Hippocampal formation (tissue), 2 donors: ENCODE data around the gene C11orf86.
"Not testable (repeated sequence)": the region's sequence is repeated elsewhere in the genome, so short reads cannot be mapped to it uniquely, and the experiment has no call there.

Source experiments
- DNase-seq, 2 donors: peaks; one replicate each; lab custom pipeline; 2025; lab: John Stamatoyannopoulos, UW

The C11orf86 gene

DNA sequence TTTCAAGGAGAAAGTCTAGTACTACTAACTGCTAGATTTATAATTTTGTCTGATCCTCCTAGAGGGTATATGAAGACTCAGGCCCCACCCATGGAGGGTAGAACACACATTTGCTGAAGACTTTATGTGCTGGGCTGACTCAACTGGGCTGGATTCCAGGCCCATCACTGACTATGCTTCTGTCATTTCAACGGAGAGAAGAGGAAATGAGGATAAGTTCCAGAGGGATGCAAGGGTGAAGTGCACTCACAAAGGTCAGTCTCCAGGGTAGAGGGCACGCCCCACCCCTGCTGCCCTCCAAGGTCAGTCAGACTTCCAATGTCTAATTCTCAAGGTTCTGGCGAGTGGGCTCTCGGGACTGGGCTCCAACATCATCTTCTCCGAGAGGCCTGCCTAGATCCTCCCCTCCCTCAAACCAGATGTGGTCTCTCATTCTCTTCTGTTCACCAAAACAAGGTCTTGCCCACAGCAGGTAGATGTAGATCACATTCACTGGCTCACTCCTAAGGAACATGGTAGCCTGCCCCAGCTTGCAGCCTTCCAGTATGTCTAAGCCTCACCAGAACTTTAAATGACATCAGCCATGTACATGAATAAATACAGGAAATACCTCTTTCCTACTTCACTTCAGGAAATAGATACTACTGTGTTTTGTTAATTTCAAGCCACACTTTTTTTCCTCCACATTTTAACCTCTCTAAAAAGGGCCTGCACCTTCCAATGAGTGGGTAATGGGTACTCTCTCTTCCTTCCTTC lies 7.3 kb upstream of the C11orf86 start:
- DNase-seq: no peak

DNA sequence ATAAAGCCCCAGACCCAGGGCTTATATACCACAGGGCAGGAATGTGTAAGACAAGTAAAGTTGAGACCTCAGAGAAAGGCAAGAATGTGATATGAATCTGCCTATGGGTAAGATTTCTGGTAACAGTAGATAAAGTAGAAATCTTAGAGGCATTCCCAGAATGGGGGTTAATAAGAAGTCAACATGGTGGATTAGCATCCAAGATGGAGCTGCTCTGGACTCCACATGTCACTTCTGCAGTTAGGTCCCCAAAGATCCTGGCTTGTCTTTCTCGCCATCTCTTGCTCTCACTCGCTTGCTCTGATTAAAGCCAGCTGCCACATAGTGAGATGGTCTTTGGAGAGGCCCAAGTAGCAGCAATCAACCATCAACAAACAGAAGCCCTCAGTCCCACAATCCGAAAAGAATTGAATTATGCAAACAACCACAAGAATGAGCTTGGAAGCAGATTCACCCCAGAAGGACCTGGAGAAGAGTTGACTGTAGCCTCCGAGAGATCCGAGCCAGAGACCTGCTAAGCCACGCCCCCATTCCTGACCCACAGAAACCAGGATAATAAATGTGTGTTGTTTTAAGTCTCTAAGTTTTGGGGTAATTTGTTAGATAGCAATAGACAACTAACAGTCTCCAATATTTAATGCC lies 5.4 kb upstream of the C11orf86 start:
- DNase-seq: no peak

DNA sequence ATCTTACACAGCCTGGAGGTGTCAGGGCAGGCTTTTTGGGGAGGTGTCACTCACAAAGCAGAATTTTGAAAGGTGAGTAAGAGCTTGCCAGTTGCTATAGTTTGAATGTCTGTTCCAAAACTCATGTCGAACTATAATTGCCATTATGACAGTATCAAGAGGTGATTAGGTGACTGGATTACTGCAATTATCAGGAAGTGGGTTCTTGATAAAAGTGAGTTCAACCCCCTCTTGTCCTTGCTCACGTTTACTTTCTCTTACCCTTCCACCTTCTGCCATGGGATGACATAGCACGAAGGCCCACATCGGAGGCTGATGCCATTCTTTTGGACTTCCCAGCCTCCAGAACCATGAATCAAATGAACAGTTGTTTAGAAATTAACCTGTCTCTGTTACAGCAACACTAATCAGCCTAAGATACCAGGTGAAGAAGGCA lies 4.7 kb upstream of the C11orf86 start:
- no peak for DNase-seq

DNA sequence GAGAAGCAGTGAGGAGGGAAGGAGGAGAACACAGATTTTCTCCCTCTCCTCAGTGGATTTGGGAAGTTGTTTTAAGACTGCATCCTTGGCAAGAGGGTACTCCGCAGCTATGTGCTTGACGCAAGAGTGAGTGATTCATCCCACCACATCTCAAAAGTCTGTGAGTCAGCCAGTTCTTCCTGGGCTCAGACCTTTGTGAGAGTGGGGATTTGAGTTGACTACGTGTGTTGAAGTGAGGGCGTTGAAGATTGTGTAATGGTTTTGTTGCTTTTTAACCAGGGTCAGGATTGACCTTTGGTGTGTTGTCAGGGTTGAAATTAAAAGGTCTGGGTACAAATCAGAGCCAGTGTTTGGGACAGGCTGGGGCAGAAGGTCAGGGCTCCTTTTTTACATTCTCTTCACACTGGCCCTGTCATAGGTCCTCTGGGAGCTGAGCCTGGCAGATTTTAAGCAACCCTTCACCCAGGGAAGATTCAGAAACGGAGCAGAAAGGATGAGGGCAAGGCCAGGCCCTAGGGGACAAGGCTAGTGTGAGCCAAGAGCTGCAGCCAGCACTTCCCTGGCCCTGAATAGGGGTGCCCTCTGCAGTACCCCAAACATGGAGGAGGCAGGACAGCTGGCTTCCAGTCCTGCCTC lies 4.2 kb upstream of the C11orf86 start:
- peak in 1 of 2 donors; percentile 10 for DNase-seq

DNA sequence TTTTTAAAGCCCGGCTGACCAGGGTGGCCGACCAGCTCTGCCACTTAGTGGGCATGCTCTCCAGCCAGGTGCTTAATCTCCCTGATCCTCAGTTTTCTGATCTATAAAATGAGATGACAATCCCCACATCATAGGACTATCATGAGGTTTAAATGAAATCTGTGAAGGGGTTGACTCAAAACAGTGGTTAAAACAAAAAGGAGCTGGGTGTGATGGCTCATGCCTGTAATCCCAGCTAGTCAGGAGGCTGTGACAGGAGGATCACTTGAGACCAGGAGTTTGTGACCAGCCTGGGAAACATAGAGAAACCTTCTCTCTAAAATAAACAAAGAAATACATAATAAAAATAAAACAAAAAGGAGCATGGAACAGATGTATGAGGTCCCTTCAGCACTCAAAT lies 3.6 kb upstream of the C11orf86 start:
- DNase-seq: no peak

DNA sequence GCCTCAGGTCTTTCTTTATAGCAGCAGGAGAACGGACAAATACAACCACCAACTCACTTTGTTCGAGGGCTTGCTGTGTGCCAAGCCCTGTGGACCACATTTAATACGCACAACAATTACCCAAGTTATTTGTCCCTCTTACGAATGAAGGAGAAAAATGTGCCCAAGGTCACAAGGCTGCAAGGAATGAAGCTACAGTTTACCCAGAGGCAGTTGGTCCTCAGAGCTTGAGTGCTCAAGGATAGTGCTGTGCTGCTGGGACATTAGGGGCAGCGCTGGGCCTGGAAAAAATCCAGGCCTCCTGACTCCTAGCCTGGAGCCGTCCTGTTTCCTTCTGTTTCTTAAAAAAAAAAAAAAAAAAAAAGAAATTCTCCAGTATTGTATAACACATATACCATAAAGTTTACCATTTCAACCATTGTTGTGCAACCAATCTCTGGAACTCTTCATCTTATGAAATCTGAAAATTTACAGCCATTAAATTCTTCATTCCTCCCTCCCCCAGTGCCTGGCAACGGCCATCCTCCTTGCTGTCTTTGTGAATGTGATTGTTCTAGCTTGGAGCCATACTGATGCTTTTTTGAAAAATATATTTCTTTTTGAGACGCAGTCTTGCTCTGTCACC lies 1.0 kb upstream of the C11orf86 start:
- DNase-seq: no peak

DNA sequence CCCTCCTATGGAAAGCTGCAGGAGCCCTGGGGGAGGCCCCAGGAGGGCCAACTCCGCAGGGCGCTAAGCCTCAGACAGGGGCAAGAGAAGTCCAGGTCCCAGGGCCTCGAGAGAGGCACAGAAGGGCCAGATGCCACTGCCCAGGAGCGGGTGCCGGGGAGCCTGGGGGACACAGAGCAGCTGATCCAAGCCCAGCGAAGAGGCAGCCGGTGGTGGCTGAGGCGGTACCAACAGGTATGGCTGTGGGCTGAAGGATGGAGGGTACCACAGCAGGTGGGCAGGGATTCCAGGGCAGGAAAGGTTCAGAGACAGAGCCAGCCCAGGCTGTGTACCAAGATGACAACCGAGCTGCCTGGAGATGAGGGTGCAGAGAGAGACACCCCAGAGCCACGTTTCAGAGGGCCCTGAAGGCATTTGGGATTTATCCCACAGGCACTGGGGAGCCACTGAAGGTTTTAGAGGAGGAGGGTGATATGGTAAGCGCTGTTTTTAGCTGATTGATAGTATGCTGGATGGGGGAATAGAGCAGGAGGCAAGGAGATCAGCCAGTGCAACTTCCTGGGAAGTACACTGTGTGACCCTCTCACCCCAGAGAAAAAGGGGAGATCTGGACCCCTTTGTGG lies 412 bp downstream of the C11orf86 start:
- no peak for DNase-seq

DNA sequence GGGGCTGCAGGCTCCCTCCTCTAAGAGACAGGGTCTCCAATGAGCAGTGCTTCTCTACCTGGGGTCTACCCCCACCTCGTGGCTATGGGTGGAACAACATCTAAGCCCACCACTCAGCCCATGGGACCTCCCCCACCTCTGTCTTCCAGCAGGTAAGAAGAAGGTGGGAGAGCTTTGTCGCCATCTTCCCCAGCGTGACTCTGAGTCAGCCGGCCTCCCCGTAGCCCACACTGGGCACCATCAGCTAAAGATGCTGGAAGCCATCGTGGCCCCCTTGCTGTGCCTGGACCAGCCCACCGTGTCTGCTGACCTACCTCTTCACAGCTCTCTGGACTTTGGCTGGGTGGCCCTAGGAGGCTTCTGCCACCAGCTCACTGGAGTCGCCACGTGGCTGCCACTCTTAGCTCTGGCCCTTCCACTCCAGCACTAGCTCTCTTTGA lies 944 bp downstream of the C11orf86 start:
- DNase-seq: no peak

DNA sequence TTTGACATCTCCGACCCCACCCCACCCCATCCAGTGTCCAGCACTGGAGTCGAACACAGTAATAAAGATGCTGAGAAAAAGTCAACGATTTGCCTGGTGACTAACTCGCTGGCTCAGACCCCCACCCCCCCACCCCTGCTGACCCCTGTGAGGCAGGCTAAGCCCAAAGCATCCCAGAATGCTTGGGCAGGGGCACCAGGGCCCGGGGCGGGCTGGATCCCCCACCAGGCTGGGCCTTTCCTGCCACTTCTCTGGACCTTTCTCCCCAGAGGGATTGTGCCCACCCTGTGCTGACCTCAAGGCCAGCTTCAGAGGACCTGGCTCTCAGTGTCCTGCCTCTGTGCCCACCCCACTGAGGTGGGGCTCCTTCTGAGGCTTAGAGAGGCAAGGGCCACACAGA lies 1.8 kb downstream of the C11orf86 start:
- no peak for DNase-seq

DNA sequence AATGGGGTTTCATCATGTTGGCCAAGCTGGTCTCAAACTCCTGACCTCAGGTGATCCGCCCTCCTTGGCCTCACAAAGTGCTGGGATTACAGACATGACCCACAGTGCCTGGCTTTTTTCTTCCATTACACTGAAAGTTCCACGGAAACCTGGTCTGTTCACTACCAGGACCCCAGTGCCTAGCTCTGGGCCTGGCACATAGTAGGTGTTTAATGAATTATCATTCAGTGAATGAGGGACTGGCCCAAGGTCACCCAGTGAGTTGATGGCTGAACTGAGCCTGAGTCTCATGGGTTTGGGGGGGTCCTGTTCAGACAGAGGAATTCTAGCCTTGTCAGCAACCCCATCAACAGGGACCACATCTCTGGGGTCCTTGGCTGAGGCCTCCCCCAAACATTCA lies 3.1 kb downstream of the C11orf86 start:
- DNase-seq: no peak

DNA sequence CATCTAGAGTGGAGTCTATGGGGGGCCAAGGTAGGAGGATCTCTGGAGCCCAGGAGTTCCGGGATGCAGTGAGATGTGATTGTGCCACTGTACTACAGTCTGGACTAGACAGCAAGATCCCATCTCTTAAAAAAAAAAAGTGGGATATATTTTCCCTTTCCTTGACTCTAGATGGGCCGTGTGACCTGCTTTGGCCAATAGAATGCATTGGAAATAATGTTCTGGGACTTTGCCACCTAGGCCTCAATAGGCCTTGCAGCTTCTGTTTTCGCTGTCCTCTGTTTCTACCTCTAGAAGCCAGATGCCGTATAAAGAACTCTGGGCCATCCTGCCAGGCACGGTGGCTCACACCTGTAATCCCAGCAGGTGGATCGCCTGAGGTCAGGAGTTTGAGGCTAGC lies 3.6 kb downstream of the C11orf86 start:
- no peak for DNase-seq

DNA sequence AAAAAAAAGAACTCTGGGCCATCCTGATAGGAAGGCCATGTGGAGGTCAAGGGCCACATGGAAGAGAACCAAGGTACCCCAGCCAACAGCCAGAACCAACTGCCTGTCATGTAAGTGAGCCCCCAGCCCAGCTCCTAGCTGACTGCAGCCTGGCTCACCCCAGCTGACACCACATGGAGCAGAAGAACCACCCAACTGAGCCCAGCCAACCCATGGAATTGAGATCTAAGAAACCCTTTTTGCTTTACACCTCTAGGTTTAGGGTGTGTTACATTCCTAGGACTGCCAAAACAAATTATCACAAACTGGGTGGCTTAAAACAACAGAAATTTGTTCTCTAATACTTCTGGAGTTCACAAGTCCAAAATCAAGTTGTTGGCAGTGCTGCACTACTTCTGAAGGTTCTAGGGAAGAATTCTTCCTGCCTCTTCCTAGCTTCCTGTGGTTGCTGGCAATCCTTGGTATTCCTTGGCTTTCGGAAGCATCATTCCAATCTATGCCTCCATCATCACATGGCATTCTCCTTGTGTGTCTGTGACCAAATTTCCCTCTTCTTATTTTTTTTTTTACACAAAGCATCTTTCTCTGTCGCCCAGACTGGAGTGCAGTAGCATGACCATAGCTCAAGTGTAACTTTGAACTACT lies 4.4 kb downstream of the C11orf86 start:
- DNase-seq: no peak

DNA sequence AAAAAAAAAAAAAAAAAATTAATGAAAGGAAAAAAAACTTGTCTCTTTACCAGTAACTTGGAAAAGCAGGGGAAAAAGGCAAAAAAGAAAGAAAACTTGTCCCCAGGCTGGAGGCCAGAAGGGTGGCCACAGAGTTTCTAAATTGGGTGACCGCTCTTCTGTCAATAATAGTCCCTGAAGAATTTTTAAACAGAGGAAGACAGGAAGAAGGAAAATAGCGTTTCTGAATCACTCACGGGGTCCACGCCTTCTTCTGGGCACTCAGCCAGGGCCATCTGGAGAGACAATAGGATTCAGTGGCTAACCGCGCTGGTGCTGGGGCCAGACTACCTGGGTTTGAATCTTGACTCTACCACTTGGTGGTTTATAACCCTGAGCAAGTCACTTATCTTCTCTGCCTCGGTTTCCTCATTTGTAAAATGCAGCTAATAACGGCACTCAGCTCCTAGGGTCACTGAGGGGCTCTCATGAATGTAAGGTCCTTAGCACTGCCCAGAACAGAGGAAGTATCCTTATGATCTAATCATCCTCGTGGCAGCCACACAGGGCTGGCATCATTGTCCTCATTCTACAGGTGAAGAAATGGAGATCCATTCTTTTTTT lies 7.0 kb downstream of the C11orf86 start:
- no peak for DNase-seq

DNA sequence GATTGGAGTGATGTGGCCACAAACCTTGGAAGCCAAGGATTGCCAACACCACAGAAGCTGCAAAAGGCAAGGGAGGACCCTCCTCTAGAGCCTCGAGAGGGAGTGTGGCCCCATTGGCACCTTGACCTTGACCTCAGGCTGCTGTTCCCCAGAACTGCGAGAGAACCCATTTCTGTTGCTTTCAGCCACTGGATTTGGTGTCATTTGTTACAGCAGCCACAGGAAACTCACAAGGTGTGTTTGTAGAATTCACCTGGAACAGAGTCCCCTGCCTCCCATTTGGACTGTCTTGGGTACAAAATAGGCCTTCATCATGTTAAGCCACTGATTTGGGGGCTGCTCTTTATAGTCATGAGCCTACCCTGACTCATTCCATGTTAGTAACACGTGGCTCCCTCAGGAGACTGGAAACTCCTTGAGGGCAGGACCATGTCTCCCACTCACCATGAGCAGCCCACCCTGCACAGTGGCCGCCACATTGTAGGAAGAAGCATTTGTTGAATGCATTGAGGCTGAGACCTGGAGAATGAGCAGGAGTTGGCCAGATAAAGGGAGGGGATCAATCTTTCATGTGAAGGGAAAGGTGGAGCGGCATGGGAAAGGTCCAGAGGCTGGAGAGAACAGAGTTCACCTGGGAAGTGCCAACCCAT lies 8.3 kb downstream of the C11orf86 start:
- no peak for DNase-seq

DNA sequence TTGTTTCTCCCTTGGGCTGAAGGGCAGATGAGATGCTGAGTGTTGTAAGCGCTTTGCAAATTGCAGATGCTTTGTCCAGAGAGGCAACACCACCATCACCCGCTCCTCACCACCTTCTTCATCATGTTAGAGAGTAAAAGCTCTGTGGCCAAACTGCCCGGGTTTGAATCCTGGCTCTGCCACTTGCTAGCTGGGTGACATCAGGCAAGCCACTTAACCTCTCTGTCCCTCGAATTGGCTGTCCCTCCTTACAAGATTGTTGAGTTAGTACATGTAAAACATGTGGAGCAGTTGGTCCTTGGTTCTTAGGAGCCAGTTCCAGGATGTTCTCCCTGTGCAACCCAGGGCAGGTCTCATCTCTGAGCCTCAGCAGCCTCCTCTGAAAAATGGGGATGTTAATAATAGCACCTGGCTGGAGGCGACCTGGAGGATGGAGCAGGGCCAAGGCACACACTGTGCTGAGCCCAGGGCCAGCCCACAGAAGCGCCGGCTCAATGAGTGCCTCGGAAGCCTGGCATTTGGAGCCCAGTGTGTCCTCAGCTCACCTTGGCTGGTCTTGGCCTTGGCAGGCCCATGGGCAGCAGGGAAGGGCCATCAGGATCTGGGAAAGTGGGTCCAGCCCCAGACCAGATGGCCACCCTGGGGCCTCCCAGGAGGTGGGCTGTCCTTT lies 10.5 kb downstream of the C11orf86 start:
- no peak for DNase-seq

DNA sequence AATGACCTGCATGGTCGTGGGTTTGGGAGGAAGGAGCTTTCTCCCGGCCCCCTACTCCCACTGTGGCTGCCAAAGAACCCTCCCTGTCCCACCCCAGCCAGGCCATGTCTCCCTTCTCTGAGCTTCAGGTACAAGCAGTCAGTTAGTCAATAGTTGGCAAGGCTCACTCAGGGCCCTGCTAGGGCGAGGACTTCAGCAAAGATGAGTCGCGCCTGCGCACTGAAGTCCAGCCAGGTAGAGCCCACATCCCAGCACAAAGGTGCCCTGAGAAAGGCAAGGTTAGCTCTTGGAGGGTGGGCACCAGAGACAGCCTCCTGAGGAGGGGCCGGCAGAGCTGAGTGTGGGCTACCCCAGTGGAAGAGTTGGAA lies 11.1 kb downstream of the C11orf86 start:
- no peak for DNase-seq

DNA sequence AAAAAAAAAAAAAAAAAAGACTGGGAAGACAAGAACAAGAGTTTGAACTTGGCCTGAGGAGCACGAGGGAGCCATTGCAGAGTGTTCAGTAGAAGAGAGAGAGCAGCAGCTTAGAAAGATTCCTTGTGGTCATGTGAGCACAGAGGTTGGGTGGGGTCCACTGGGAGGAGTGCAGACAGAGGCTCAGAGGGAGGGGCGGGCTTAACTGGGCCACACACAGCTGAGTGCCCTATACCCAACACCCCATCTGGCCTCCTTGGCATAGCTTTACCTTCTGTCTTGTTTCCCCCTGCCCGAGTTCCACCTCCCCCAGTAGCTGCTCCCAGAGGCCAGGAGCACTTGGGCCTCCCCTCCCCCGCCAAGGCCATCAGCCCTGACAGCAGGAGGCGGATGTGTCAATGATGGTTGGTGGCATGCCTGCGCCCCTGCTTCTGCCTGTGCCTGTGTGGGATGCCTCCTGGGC lies 12.1 kb downstream of the C11orf86 start:
- no peak for DNase-seq

DNA sequence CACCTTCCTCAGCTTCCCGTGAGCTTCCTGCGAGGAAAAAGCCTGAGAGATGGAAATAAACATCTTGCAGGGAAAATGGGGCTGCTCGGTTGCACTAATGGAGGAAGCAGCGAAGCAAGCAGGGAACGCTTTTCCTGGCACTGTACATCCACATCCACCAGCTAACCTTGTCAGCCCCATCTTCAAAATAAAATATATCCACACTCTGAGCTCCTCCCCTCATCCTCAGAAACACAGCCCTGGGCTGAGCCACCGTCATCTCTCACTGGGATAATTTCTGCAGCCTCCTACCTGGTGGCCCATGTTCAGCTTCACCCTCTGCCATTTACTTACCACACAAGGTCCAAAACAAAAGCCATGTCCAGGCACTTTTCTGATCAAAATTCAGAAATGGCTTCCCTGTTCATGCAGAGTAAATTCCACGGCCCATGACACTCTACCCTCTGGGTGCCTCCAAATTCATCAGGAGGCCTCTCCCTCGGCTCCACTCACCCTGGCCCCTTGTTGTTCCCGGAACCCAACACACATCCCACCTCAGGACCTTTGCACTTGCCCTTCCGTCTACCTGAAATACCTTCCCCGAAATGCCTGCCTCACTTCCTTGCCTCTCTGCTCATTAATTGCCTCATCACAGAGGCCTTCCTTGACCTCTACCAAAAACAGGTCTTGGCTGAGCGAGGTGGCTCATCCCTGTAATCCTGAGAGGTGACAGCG lies 13.0 kb downstream of the C11orf86 start:
- DNase-seq: no peak

DNA sequence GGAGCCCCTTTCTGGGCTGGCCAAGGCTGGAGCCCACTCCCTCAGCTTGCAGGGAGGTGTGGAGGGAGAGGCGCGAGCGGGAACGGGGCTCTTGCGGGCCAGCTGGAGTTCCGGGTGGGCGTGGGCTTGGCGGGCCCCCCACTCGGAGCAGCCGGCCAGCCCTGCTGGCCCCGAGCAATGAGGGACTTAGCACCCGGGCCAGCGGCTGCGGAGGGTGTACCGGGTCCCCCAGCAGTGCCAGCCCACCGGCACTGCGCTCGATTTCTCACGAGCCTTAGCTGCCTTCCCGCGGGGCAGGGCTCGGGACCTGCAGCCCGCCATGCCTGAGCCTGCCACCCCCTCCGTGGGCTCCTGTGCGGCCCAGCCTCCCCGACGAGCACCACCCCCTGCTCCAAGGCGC lies 13.6 kb downstream of the C11orf86 start:
- not testable (repeated sequence) for DNase-seq
